ENCODE measurements around the gene ARL14EP.

ARL14EP gene

GRCh38 chr11:30356391-30356790, 33.5 kb downstream of the ARL14EP start:
- Histone ChIP-seq H3K27ac (no peak overlapping the region), H2AFZ (no peak overlapping the region), H3K9ac (no peak overlapping the region), H3K4me3 (ENCODE audit: low read depth, low read length) (no peak overlapping the region), H3K4me1 (no peaks in the 10 kb centered on the region), H3K36me3 (ENCODE audit: control insufficient read depth, insufficient read depth, low read length) (no peaks in the 10 kb centered on the region), H3K79me2 (no peaks in the 10 kb centered on the region), H3K27me3 (ENCODE audit: control insufficient read depth, insufficient read depth, low read length) (no peaks in the 10 kb centered on the region), H3K9me3 (ENCODE audit: control insufficient read depth, low read length) (no peaks in the 10 kb centered on the region), H3K4me2 (ENCODE audit: low read length) (no peak overlapping the region)
- TF ChIP-seq, protein P1, sequence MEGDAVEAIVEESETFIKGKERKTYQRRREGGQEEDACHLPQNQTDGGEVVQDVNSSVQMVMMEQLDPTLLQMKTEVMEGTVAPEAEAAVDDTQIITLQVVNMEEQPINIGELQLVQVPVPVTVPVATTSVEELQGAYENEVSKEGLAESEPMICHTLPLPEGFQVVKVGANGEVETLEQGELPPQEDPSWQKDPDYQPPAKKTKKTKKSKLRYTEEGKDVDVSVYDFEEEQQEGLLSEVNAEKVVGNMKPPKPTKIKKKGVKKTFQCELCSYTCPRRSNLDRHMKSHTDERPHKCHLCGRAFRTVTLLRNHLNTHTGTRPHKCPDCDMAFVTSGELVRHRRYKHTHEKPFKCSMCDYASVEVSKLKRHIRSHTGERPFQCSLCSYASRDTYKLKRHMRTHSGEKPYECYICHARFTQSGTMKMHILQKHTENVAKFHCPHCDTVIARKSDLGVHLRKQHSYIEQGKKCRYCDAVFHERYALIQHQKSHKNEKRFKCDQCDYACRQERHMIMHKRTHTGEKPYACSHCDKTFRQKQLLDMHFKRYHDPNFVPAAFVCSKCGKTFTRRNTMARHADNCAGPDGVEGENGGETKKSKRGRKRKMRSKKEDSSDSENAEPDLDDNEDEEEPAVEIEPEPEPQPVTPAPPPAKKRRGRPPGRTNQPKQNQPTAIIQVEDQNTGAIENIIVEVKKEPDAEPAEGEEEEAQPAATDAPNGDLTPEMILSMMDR (IDR thresholded peaks at IDR 0.05) = no peak

- no peaks in the 10 kb centered on the region for H3K4me1 ChIP-seq
- no peak overlapping the region for H3K4me2 ChIP-seq (ENCODE audit: low read length)
- no peak overlapping the region for H3K4me3 ChIP-seq (ENCODE audit: low read depth, low read length)
- no peak overlapping the region for H3K27ac ChIP-seq
- H2AFZ ChIP-seq = no peak overlapping the region
- no peaks in the 10 kb centered on the region for H3K27me3 ChIP-seq (ENCODE audit: control insufficient read depth, insufficient read depth, low read length)
- TF ChIP-seq, protein P1 (IDR thresholded peaks at IDR 0.05) = no peak
- no peak overlapping the region for H3K9ac ChIP-seq
- no peaks in the 10 kb centered on the region for H3K36me3 ChIP-seq (ENCODE audit: control insufficient read depth, insufficient read depth, low read length)
- no peaks in the 10 kb centered on the region for H3K9me3 ChIP-seq (ENCODE audit: control insufficient read depth, low read length)
- no peaks in the 10 kb centered on the region for H3K79me2 ChIP-seq
Measured at GRCh38 chr11:30357872-30358271, 35.0 kb downstream of the ARL14EP start.

DNA sequence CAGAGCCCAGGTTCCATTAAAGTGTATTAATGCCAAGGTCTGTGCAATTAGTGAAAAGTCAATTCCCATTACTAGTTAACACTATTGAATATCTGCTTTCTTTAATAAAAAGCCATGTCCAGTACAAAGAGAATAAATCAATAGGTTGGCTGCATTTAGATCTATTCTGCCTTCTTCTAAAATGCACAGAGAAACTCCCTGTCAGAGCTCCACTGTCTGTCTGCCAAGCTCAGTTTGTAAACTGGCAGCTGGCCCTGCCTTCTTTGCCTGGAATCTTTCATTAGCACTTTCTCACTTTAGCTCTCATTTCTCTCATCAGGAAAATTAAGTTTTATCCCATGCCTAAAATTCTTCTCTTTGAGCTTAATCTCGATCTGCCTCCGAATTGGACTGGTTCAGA, 35.6 kb downstream of the ARL14EP start:
- no peaks in the 10 kb centered on the region for H3K27me3 ChIP-seq (ENCODE audit: control insufficient read depth, insufficient read depth, low read length)
- H3K4me1 ChIP-seq = no peaks in the 10 kb centered on the region
- no peak overlapping the region for H3K9ac ChIP-seq
- H3K9me3 ChIP-seq (ENCODE audit: control insufficient read depth, low read length) = no peaks in the 10 kb centered on the region
- TF ChIP-seq, protein P1 (IDR thresholded peaks at IDR 0.05) = no peak
- H3K36me3 ChIP-seq (ENCODE audit: control insufficient read depth, insufficient read depth, low read length) = no peaks in the 10 kb centered on the region
- H3K4me3 ChIP-seq (ENCODE audit: low read depth, low read length) = no peak overlapping the region
- H3K79me2 ChIP-seq = no peaks in the 10 kb centered on the region
- no peak overlapping the region for H2AFZ ChIP-seq
- no peak overlapping the region for H3K27ac ChIP-seq
- no peak overlapping the region for H3K4me2 ChIP-seq (ENCODE audit: low read length)

DNA sequence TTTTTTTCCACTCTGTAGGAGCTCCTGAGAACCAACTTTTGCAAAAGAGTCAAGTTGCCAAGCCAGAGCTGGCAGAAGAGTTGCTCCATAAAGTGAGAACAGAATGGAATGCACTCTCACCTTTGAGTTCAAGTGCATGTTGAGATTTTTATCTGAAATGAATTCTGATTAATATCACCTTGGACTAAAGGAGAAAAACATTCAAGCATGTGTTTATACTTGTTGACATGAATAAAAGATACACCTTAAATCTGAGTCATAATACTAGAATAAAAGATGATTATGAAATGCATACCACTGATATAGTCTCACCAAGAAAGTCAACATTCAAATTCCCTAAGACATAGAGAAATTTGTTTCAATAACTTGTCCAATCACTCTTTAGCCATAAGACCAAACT, 37.8 kb downstream of the ARL14EP start:
- Histone ChIP-seq H3K79me2 (no peaks in the 10 kb centered on the region), H2AFZ (no peak overlapping the region), H3K36me3 (ENCODE audit: control insufficient read depth, insufficient read depth, low read length) (no peaks in the 10 kb centered on the region), H3K4me1 (no peaks in the 10 kb centered on the region), H3K27ac (no peak overlapping the region), H3K9ac (no peak overlapping the region), H3K4me2 (ENCODE audit: low read length) (no peak overlapping the region), H3K4me3 (ENCODE audit: low read depth, low read length) (no peak overlapping the region), H3K27me3 (ENCODE audit: control insufficient read depth, insufficient read depth, low read length) (no peaks in the 10 kb centered on the region), H3K9me3 (ENCODE audit: control insufficient read depth, low read length) (no peaks in the 10 kb centered on the region)
- TF ChIP-seq, protein P1 (IDR thresholded peaks at IDR 0.05) = no peak

DNA sequence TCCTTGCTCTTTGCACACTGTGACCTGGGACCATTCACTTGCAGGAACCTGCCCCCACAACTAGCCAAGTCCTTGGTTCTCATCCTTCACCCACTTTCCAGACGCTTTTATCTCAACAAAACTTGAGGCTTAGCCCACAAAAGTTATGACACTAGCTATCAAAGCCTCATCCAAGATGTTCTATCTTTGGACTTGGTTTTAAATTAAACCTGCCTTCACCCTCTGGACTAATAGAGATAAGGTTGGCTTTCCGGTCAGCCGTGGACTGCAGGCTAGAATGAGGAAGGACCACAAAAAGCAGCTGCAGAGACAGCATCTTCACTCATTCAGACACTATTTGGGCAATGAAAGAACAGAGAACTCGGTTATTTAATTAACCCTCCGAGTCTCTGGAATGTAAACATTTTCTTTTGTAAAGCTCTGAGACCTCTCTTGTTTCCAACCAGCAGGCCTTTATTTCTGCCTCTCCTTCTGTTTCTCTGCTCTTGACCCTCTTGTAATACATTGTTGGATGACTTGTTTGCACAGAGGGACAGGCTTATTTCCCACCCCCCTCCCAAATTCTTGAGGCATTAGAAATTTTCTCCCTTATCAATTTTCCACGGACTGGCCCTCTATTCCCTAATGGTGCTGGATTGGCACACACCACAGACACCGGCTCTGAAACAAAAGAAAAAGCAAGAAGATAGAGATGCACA, 41.4 kb downstream of the ARL14EP start:
- H3K27me3 ChIP-seq (ENCODE audit: control insufficient read depth, insufficient read depth, low read length) = no peaks in the 10 kb centered on the region
- no peak overlapping the region for H3K4me3 ChIP-seq (ENCODE audit: low read depth, low read length)
- H2AFZ ChIP-seq = no peak overlapping the region
- no peaks in the 10 kb centered on the region for H3K9me3 ChIP-seq (ENCODE audit: control insufficient read depth, low read length)
- no peak overlapping the region for H3K9ac ChIP-seq
- no peaks in the 10 kb centered on the region for H3K79me2 ChIP-seq
- H3K36me3 ChIP-seq (ENCODE audit: control insufficient read depth, insufficient read depth, low read length) = no peaks in the 10 kb centered on the region
- TF ChIP-seq, protein P1 (IDR thresholded peaks at IDR 0.05) = no peak
- no peaks in the 10 kb centered on the region for H3K4me1 ChIP-seq
- no peak overlapping the region for H3K27ac ChIP-seq
- no peak overlapping the region for H3K4me2 ChIP-seq (ENCODE audit: low read length)
